ENCODE measurements around the gene FMN1. TPM values are rescaled to one million over a fixed set of nuclear protein-coding genes. Genes with fewer than 3 reads are reported as not detected.

Gene FMN1
- total and polyA plus RNA-seq, 10 donors, result 0.43 to 42.1 (median 8.6) TPM

GRCh38 chr15:32738666-32739065, 455.8 kb downstream of the FMN1 start:
- peaks cover 0 to 12% (median 0%) of the 10 kb centered on the region in 7 donors for H3K27me3 ChIP-seq (replicated peaks in 1 of 7)
- H3K36me3 ChIP-seq, result no peaks in the 10 kb centered on the region
- H3K9me3 ChIP-seq, result peaks cover 0 to 13% (median 3%) of the 10 kb centered on the region in 8 donors
- no peak for DNase-seq
- no peaks in the 10 kb centered on the region for H3K4me1 ChIP-seq
- TF ChIP-seq POLR2AphosphoS5 (IDR thresholded peaks at IDR 0.05) (no peak), POLR2A (IDR thresholded peaks at IDR 0.05) (no peak)
- TF ChIP-seq, protein P1, sequence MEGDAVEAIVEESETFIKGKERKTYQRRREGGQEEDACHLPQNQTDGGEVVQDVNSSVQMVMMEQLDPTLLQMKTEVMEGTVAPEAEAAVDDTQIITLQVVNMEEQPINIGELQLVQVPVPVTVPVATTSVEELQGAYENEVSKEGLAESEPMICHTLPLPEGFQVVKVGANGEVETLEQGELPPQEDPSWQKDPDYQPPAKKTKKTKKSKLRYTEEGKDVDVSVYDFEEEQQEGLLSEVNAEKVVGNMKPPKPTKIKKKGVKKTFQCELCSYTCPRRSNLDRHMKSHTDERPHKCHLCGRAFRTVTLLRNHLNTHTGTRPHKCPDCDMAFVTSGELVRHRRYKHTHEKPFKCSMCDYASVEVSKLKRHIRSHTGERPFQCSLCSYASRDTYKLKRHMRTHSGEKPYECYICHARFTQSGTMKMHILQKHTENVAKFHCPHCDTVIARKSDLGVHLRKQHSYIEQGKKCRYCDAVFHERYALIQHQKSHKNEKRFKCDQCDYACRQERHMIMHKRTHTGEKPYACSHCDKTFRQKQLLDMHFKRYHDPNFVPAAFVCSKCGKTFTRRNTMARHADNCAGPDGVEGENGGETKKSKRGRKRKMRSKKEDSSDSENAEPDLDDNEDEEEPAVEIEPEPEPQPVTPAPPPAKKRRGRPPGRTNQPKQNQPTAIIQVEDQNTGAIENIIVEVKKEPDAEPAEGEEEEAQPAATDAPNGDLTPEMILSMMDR (IDR thresholded peaks at IDR 0.05 in 8 of 11, conservative IDR thresholded peaks at IDR 0.05 in 3 of 11), result no peak
- H3K27ac ChIP-seq, result no peak overlapping the region
- no peak overlapping the region for H3K4me3 ChIP-seq
- 73 to 92% (median 86%) methylated on average over 1 of the region's 1 CpG for WGBS, 5 donors
- intact Hi-C loops (cut with DNase I; ENCODE audit: low total_unique reads), result no loop called here

DNA sequence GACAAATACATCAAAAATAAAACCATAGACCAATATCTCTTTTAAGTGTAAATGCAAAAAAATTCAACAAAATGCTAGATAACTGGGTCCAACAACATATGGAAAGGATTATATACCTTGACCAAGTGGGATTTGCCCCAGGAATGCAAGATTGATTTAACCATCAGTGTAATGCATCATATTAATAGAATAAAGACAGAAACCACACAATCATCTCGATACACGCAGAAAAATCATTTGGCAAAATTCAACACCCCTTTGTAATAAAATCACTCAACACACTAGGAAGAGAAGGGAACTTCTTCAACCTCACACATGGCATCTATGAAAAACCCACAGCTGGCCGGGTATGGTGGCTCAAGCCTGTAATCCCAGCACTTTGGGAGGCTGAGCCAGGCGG, 457.2 kb downstream of the FMN1 start:
- Histone ChIP-seq H3K27ac (no peak overlapping the region), H3K4me1 (no peaks in the 10 kb centered on the region), H3K4me3 (no peak overlapping the region), H3K27me3 (replicated peaks in 1 of 7) (peaks cover 0 to 12% (median 7%) of the 10 kb centered on the region in 7 donors), H3K9me3 (peaks cover 0 to 13% (median 3%) of the 10 kb centered on the region in 8 donors), H3K36me3 (no peaks in the 10 kb centered on the region)
- no peak for DNase-seq
- intact Hi-C loops (cut with DNase I; ENCODE audit: low total_unique reads), result no loop called here
- WGBS, 5 donors, result 85 to 93% (median 91%) methylated on average over 4 of the region's 4 CpGs
- TF ChIP-seq POLR2A (IDR thresholded peaks at IDR 0.05) (no peak), POLR2AphosphoS5 (IDR thresholded peaks at IDR 0.05) (no peak)
- TF ChIP-seq, protein P1 (IDR thresholded peaks at IDR 0.05 in 8 of 11, conservative IDR thresholded peaks at IDR 0.05 in 3 of 11), result no peak

DNA sequence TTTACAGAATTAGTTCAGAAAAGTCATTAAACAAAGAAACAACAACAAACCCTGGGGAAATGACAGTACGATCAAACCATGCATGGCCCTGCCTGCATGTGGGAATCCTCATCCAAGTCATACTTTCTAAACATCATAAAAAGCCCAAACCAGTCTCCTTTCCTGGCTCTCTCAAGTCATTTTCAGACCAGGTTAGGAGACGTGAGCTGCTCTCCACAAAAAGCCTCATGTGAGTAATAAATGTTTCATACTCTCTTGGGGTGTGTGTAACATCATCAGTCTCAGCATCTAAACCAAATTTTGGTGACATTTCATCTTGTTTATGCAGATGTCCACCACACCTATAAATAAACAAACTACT, 457.8 kb downstream of the FMN1 start:
- no peak overlapping the region for H3K4me3 ChIP-seq
- H3K36me3 ChIP-seq, result no peaks in the 10 kb centered on the region
- H3K4me1 ChIP-seq, result no peaks in the 10 kb centered on the region
- no peak for DNase-seq
- intact Hi-C loops (cut with DNase I; ENCODE audit: low total_unique reads), result no loop called here
- WGBS, 5 donors, result 76 to 90% (median 87%) methylated on average over 2 of the region's 2 CpGs
- H3K9me3 ChIP-seq, result peaks cover 0 to 13% (median 3%) of the 10 kb centered on the region in 8 donors
- no peak overlapping the region for H3K27ac ChIP-seq
- TF ChIP-seq POLR2AphosphoS5 (IDR thresholded peaks at IDR 0.05), result no peak
- peaks cover 0 to 12% (median 7%) of the 10 kb centered on the region in 7 donors for H3K27me3 ChIP-seq (replicated peaks in 1 of 7)

DNA sequence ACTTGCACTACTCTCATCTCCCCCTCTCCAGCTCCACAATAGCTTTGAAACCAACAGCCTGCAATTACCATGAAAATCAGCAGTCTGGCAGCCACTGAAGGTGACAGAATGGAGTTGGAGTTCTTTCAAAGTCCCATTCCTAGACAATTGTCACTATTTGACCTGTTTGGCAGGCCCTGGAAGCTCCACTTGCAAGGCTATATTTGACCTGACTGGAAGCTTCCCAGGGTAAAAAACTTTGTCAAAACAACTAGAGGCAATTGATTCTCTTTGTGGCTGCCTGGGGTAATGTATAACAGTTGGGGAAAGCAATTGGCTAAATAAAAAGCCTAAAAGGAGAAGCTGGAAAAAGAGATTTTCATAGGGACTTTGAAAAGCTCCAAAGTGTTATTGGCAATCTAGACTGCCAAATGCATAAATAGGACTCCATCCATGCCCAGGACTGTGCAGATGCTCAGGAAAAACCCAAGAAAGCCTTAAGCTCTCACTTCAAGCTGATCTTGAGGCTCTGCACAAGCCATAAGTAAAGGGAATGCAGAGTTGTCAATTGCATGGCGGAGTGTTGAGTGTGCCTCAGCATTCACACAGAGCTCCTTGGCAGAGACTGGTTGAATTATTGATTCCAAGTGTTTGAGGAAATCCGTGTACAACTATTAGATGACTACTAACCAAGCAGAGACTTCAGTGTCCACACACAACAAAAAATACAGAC, 458.4 kb downstream of the FMN1 start:
- peaks cover 0 to 13% (median 3%) of the 10 kb centered on the region in 8 donors for H3K9me3 ChIP-seq
- H3K27ac ChIP-seq, result no peak overlapping the region
- intact Hi-C loops (cut with DNase I; ENCODE audit: low total_unique reads), result no loop called here
- 78 to 92% (median 88%) methylated on average over 2 of the region's 2 CpGs for WGBS, 5 donors
- no peaks in the 10 kb centered on the region for H3K4me1 ChIP-seq
- H3K27me3 ChIP-seq (replicated peaks in 1 of 7), result peaks cover 0 to 15% (median 7%) of the 10 kb centered on the region in 7 donors
- no peak for DNase-seq
- no peak overlapping the region for H3K4me3 ChIP-seq
- H3K36me3 ChIP-seq, result no peaks in the 10 kb centered on the region
- TF ChIP-seq, protein P1 (IDR thresholded peaks at IDR 0.05 in 8 of 11, conservative IDR thresholded peaks at IDR 0.05 in 3 of 11), result no peak
- TF ChIP-seq POLR2A (IDR thresholded peaks at IDR 0.05) (no peak), POLR2AphosphoS5 (IDR thresholded peaks at IDR 0.05) (no peak)
